K562 (cell line): ENCODE data around the gene BOC. TPM values are rescaled to one million over a fixed set of nuclear protein-coding genes. Genes with fewer than 3 reads are reported as not detected.
A peak's percentile ranks its signal among the peaks of the same experiment; 100 is the strongest.

Source experiments
- ASH1L ChIP-seq: fragments of 450-650 bp; IDR thresholded peaks from 2 replicates; pipeline ENCODE4 v1.6.1; 2018; ENCODE audit warnings: borderline replicate concordance, mild to moderate bottlenecking, low read depth; ENCODE audit not compliant: partially characterized antibody
- C11orf30 ChIP-seq: fragments of 450-650 bp; IDR thresholded peaks from 2 replicates; pipeline ENCODE4 v1.6.1; 2016; ENCODE audit warnings: low read depth, mild to moderate bottlenecking
- CREM ChIP-seq: IDR thresholded peaks from 2 replicates; pipeline ENCODE4 v1.6.1; 2014; ENCODE audit warnings: antibody characterized with exemption, low read depth
- HNRNPL ChIP-seq: fragments of 200-400 bp; formaldehyde crosslinking; IDR thresholded peaks from 2 replicates; pipeline ENCODE4 v1.6.1; 2017; ENCODE audit warnings: low read depth, mild to moderate bottlenecking, low read length
- KDM1A ChIP-seq, 2 experiments: fragments of 450-650 bp; IDR thresholded peaks; 2 replicates each; pipeline ENCODE4 v1.6.1; 2016; ENCODE audit warnings: mild to moderate bottlenecking in 2 of 2
- NR4A1 ChIP-seq, 2 experiments: fragments of 250-450 bp in 1 of 2; fragments of 450-650 bp in 1 of 2; sonication (Bioruptor Pico) in 1 of 2; IDR thresholded peaks; 2 replicates each; pipeline versions ENCODE4 v1.4.0 to v1.6.1; 2016 to 2020; ENCODE audit warnings: mild to moderate bottlenecking in 2 of 2, missing compliant biosample characterization in 1 of 2, missing genetic modification characterization in 1 of 2, moderate library complexity in 1 of 2
- SMARCA4 ChIP-seq: fragments of 450-650 bp; IDR thresholded peaks from 2 replicates; pipeline ENCODE4 v1.6.1; 2016
- THRA ChIP-seq: fragments of 450-650 bp; IDR thresholded peaks from 2 replicates; pipeline ENCODE4 v1.6.1; 2017; ENCODE audit warnings: mild to moderate bottlenecking, moderate library complexity
- U2AF2 ChIP-seq: fragments of 200-400 bp; formaldehyde crosslinking; optimal IDR thresholded peaks from 2 replicates; pipeline ENCODE3; 2017; ENCODE audit warnings: low read depth, mild to moderate bottlenecking, low read length
- ZFPM2 ChIP-seq: fragments of 250-450 bp; sonication (Bioruptor Pico); IDR thresholded peaks from 2 replicates; pipeline ENCODE4 v1.5.1; 2022; ENCODE audit warnings: mild to moderate bottlenecking
- ZNF12 ChIP-seq: sonication (generic); formaldehyde crosslinking; IDR thresholded peaks from 2 replicates; pipeline ENCODE4 v1.4.0; 2020; ENCODE audit warnings: mild to moderate bottlenecking, missing genetic modification reagents
- ZNF592 ChIP-seq: fragments of 450-650 bp; IDR thresholded peaks from 2 replicates; pipeline ENCODE4 v1.6.1; 2017; ENCODE audit warnings: antibody characterized with exemption, mild to moderate bottlenecking
- ZNF764 ChIP-seq: fragments of 250-450 bp; sonication (Bioruptor Pico); IDR thresholded peaks from 2 replicates; pipeline ENCODE4 v1.4.0; 2020; ENCODE audit warnings: low read depth, mild to moderate bottlenecking, moderate library complexity
- polyA plus RNA-seq, 8 experiments: library from polyadenylated mRNA; depleted of rRNA in 4 of 8; stranded (reverse) in 5 of 8; unstranded in 3 of 8; fragments of >200 nt; fragmentation: Nextera tagmentation in 2 of 8; fragmentation: Illumina TruSeq in 1 of 8; extraction: Ambion mirVana in 2 of 8; extraction: Trizol in 1 of 8; gene quantifications; 2 replicates each; pipeline versions ENCODE4 v1.2.1 to v1.2.3, GENCODE V29; 2011 to 2014; ENCODE audit warnings: inconsistent platforms in 1 of 8, missing spikeins in 1 of 8
- total RNA-seq, 7 experiments: library from RNA; depleted of rRNA in 6 of 7; stranded (reverse); fragments of >200 nt in 6 of 7; fragmentation: Illumina TruSeq in 2 of 7; extraction: Trizol in 2 of 7; gene quantifications; 2 replicates each; pipeline versions ENCODE4 v1.2.1 to v1.2.3, GENCODE V29; 2011 to 2021; ENCODE audit warnings: low replicate concordance in 1 of 7
- TF ChIP-seq, protein P1 (sequence below), 2 experiments: fragments of 450-650 bp; formaldehyde crosslinking in 1 of 2; IDR thresholded peaks; 2 replicates each; pipeline versions ENCODE4 v1.4.0 to v1.6.1; 2014 to 2020; ENCODE audit warnings: mild to moderate bottlenecking in 2 of 2, borderline replicate concordance in 1 of 2, low read depth in 1 of 2

The BOC gene
- total and polyA plus RNA-seq, 9 of the 15 experiments (the other 6 are each of a cell fraction or from before 2014, with no cell fraction given): not detected

- TF ChIP-seq ZNF592 (peak; percentile 54; the same call in 1 of the 2 replicates), CREM (no peak), U2AF2 (no peak), KDM1A (IDR thresholded peaks at IDR 0.05) (no peak), SMARCA4 (peak; percentile 15; the same call in 1 of the 2 replicates), ASH1L (no peak), C11orf30 (peak; percentile 96), ZNF12 (CRISPR knock-in tag) (no peak), THRA (no peak), ZFPM2 (CRISPR knock-in tag) (no peak), ZNF764 (CRISPR knock-in tag) (no peak), HNRNPL (no peak), NR4A1 (CRISPR knock-in tag; IDR thresholded peaks at IDR 0.05) (no peak), NR4A1 (tag; IDR thresholded peaks at IDR 0.05) (no peak)
- TF ChIP-seq, protein P1, sequence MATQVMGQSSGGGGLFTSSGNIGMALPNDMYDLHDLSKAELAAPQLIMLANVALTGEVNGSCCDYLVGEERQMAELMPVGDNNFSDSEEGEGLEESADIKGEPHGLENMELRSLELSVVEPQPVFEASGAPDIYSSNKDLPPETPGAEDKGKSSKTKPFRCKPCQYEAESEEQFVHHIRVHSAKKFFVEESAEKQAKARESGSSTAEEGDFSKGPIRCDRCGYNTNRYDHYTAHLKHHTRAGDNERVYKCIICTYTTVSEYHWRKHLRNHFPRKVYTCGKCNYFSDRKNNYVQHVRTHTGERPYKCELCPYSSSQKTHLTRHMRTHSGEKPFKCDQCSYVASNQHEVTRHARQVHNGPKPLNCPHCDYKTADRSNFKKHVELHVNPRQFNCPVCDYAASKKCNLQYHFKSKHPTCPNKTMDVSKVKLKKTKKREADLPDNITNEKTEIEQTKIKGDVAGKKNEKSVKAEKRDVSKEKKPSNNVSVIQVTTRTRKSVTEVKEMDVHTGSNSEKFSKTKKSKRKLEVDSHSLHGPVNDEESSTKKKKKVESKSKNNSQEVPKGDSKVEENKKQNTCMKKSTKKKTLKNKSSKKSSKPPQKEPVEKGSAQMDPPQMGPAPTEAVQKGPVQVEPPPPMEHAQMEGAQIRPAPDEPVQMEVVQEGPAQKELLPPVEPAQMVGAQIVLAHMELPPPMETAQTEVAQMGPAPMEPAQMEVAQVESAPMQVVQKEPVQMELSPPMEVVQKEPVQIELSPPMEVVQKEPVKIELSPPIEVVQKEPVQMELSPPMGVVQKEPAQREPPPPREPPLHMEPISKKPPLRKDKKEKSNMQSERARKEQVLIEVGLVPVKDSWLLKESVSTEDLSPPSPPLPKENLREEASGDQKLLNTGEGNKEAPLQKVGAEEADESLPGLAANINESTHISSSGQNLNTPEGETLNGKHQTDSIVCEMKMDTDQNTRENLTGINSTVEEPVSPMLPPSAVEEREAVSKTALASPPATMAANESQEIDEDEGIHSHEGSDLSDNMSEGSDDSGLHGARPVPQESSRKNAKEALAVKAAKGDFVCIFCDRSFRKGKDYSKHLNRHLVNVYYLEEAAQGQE (IDR thresholded peaks at IDR 0.05; ENCODE audit: borderline replicate concordance): no peak
- TF ChIP-seq, protein P1 (CRISPR knock-in tag; IDR thresholded peaks at IDR 0.05; ENCODE audit: low read depth): no peak
These were observed 75.9 kb downstream of the BOC start (continued) for GRCh38 chr3:113287111-113287802.
